MM.1S (cell line): ENCODE data around the gene FAM222B.

Experiments
- EZH2 ChIP-seq: fragments of 300-600 bp; sonication (generic); optimal IDR thresholded peaks from 2 replicates; pipeline ENCODE3; 2017; ENCODE audit warnings: low read depth, mild to moderate bottlenecking, antibody characterized with exemption, low read length, mixed read lengths
- EZH2phosphoT487 ChIP-seq: fragments of 300-600 bp; sonication (generic); IDR thresholded peaks from 2 replicates; pipeline ENCODE4 v1.6.1; 2018; ENCODE audit warnings: antibody characterized with exemption, low read length
- TF ChIP-seq, protein P1 (sequence below): fragments of 300-600 bp; sonication (generic); IDR thresholded peaks from 2 replicates; pipeline ENCODE4 v1.5.1; 2016; ENCODE audit warnings: antibody characterized with exemption, low read length, mixed read lengths

DNA sequence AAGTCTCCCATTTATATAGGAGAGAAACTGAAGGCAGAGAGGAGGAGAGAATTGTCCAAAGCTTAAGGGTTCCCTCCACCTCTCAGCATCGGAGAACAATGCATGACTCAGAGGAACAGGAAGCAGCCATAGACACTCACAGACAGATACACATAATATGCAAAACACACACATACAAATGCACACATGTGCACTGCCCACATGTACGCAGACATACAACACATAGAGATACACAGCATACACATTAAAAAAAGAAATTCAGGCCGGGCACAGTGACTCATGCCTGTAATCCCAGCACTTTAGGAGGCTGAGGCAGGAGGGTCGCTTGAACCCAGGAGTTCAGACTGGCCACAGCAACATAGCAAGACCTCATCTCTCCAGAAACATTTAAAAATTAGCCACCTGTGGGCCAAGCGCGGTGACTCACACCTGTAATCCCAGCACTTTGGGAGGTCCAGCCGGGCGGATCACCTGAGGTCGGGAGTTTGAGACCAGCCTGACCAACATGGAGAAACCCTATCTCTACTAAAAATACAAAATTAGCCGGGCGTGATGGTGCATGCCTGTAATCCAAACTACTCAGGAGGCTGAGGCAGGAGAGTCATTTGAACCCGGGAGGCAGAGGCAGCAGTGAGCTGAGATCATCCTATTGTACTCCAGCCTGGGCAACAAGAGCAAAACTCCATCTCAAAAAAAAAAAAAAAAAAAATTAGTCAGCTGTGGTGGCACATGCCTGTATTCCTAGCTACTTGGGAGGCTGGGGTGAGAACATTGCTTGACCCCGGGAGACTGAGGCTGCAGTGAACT is 23.6 kb upstream of the FAM222B start:
- TF ChIP-seq, protein P1, sequence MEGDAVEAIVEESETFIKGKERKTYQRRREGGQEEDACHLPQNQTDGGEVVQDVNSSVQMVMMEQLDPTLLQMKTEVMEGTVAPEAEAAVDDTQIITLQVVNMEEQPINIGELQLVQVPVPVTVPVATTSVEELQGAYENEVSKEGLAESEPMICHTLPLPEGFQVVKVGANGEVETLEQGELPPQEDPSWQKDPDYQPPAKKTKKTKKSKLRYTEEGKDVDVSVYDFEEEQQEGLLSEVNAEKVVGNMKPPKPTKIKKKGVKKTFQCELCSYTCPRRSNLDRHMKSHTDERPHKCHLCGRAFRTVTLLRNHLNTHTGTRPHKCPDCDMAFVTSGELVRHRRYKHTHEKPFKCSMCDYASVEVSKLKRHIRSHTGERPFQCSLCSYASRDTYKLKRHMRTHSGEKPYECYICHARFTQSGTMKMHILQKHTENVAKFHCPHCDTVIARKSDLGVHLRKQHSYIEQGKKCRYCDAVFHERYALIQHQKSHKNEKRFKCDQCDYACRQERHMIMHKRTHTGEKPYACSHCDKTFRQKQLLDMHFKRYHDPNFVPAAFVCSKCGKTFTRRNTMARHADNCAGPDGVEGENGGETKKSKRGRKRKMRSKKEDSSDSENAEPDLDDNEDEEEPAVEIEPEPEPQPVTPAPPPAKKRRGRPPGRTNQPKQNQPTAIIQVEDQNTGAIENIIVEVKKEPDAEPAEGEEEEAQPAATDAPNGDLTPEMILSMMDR, result no peak
- TF ChIP-seq EZH2, result no peak
- TF ChIP-seq EZH2phosphoT487, result no peak
